Measurements from ENCODE around the gene NPHP4. TPM values are rescaled to one million over a fixed set of nuclear protein-coding genes. Genes with fewer than 3 reads are reported as not detected.

NPHP4 gene
- total RNA-seq, 2 experiments from 2014 or later, result 6.2 to 7.7 TPM

- peak in 1 of 14 experiments; percentile 27 for DNase-seq
- no peaks in the 10 kb centered on the region for H3K27me3 ChIP-seq (ENCODE audit: control insufficient read depth in 1 of 2, insufficient read depth in 2 of 2, low read length in 2 of 2)
- POLR2A ChIA-PET, result interaction anchor here (1.4 kb wide), 1 partner anchor 58 kb away, joined by 3 read pairs; no protein-coding TSS in a partner anchor
- no peaks in the 10 kb centered on the region for H3K9me3 ChIP-seq (ENCODE audit: control insufficient read depth in 1 of 2, insufficient read depth in 1 of 2, low read length in 2 of 2)
- no peak for TF ChIP-seq CTCF (IDR thresholded peaks at IDR 0.05)
- H3K36me3 ChIP-seq (ENCODE audit: insufficient read depth, low read length), result no peaks in the 10 kb centered on the region
- H3K4me1 Mint-ChIP-seq (ENCODE audit: low read depth), result peaks cover 3% of the 10 kb centered on the region
- H3K4me1 ChIP-seq (ENCODE audit: insufficient read depth, low read length), result peaks cover 4% of the 10 kb centered on the region
- no peak overlapping the region for H3K27ac ChIP-seq (ENCODE audit: low read depth in 1 of 2, low read length in 2 of 2)
- peaks cover 9% of the 10 kb centered on the region for H3K36me3 Mint-ChIP-seq (ENCODE audit: low read depth)
- no peak overlapping the region for H3K27ac Mint-ChIP-seq
- H3K4me3 Mint-ChIP-seq, result no peak overlapping the region
- CTCF ChIA-PET, result no interaction called here
- H3K9me3 Mint-ChIP-seq, result no peaks in the 10 kb centered on the region
- H3K27me3 Mint-ChIP-seq, result no peaks in the 10 kb centered on the region
- no peak overlapping the region for H3K4me3 ChIP-seq (ENCODE audit: low read length)
- intact Hi-C loops (cut with DNase I, micrococcal nuclease), result loop anchor here in 1 of 2 experiments (10.0 kb wide), 1 partner anchor 1321 kb away; the partner anchor contains the start of gene AJAP1
- ATAC-seq (ENCODE audit: poor library complexity), result no peak
These were observed 16.0 kb downstream of the NPHP4 start for GRCh38 chr1:5976231-5976630.

- ChIA-PET CTCF (interaction anchor here (1.1 to 1.3 kb wide), 2 partner anchors 461 to 465 kb away, joined by 4 to 10 read pairs; no protein-coding TSS in a partner anchor), POLR2A (interaction anchor here (1.0 to 1.4 kb wide), 3 partner anchors 18 to 465 kb away, joined by 3 read pairs; no protein-coding TSS in a partner anchor)
- no peaks in the 10 kb centered on the region for H3K36me3 ChIP-seq (ENCODE audit: insufficient read depth, low read length)
- H3K27ac ChIP-seq (ENCODE audit: low read depth in 1 of 2, low read length in 2 of 2), result no peak overlapping the region
- H3K27ac Mint-ChIP-seq, result no peak overlapping the region
- H3K9me3 ChIP-seq (ENCODE audit: control insufficient read depth in 1 of 2, insufficient read depth in 1 of 2, low read length in 2 of 2), result no peaks in the 10 kb centered on the region
- ATAC-seq (ENCODE audit: poor library complexity) (peak; percentile 76), DNase-seq (peak in 9 of 14 experiments; percentile 28 to 68 (median 40))
- no peak overlapping the region for H3K4me3 Mint-ChIP-seq
- H3K9me3 Mint-ChIP-seq, result no peaks in the 10 kb centered on the region
- H3K4me1 ChIP-seq (ENCODE audit: insufficient read depth, low read length), result peaks cover 4% of the 10 kb centered on the region
- H3K27me3 Mint-ChIP-seq, result no peaks in the 10 kb centered on the region
- H3K4me1 Mint-ChIP-seq (ENCODE audit: low read depth), result peaks cover 3% of the 10 kb centered on the region
- no peak overlapping the region for H3K4me3 ChIP-seq (ENCODE audit: low read length)
- no peaks in the 10 kb centered on the region for H3K27me3 ChIP-seq (ENCODE audit: control insufficient read depth in 1 of 2, insufficient read depth in 2 of 2, low read length in 2 of 2)
- H3K36me3 Mint-ChIP-seq (ENCODE audit: low read depth), result peaks cover 9% of the 10 kb centered on the region
- intact Hi-C loops (cut with DNase I, micrococcal nuclease), result loop anchor here in 1 of 2 experiments (10.0 kb wide), 1 partner anchor 1321 kb away; the partner anchor contains the start of gene AJAP1
- TF ChIP-seq CTCF (IDR thresholded peaks at IDR 0.05), result peak; percentile 38
These were observed 16.9 kb downstream of the NPHP4 start for GRCh38 chr1:5975133-5975880.

- Histone ChIP-seq H3K27ac (ENCODE audit: low read depth in 1 of 2, low read length in 2 of 2) (no peak overlapping the region), H3K9me3 (ENCODE audit: control insufficient read depth in 1 of 2, insufficient read depth in 1 of 2, low read length in 2 of 2) (no peaks in the 10 kb centered on the region), H3K4me3 (ENCODE audit: low read length) (no peak overlapping the region), H3K27me3 (ENCODE audit: control insufficient read depth in 1 of 2, insufficient read depth in 2 of 2, low read length in 2 of 2) (no peaks in the 10 kb centered on the region), H3K4me1 (ENCODE audit: insufficient read depth, low read length) (peaks cover 4% of the 10 kb centered on the region), H3K36me3 (ENCODE audit: insufficient read depth, low read length) (no peaks in the 10 kb centered on the region)
- DNase-seq, result peak in 1 of 14 experiments; percentile 15
- POLR2A ChIA-PET, result interaction anchor here (1.0 to 1.4 kb wide), 3 partner anchors 18 to 464 kb away, joined by 3 read pairs; no protein-coding TSS in a partner anchor
- intact Hi-C loops (cut with DNase I, micrococcal nuclease), result loop anchor here in 1 of 2 experiments (10.0 kb wide), 1 partner anchor 1320 kb away; the partner anchor contains the start of gene AJAP1
- CTCF ChIA-PET, result interaction anchor here (1.1 to 1.3 kb wide), 2 partner anchors 460 to 464 kb away, joined by 4 to 10 read pairs; no protein-coding TSS in a partner anchor
- Mint-ChIP-seq H3K9me3 (no peaks in the 10 kb centered on the region), H3K4me1 (ENCODE audit: low read depth) (peaks cover 3% of the 10 kb centered on the region), H3K4me3 (no peak overlapping the region), H3K27me3 (no peaks in the 10 kb centered on the region), H3K27ac (no peak overlapping the region), H3K36me3 (ENCODE audit: low read depth) (peaks cover 9% of the 10 kb centered on the region)
- TF ChIP-seq CTCF (IDR thresholded peaks at IDR 0.05), result no peak
- no peak for ATAC-seq (ENCODE audit: poor library complexity)
These were observed 17.6 kb downstream of the NPHP4 start for GRCh38 chr1:5974631-5975030.

Measured in CD4-positive, alpha-beta T cell (primary cell).